HG03280 (cell line): ENCODE data around the gene SCAI.
"Not testable (repeated sequence)": the region's sequence is repeated elsewhere in the genome, so short reads cannot be mapped to it uniquely, and the experiment has no call there.

Source experiments
- ATAC-seq: cut with Tn5 transposase; IDR thresholded peaks from one replicate; pipeline ENCODE4 v1.9.1; 2021; ENCODE audit warnings: mild to moderate bottlenecking, moderate library complexity; ENCODE audit not compliant: unreplicated experiment

SCAI gene

GRCh38 chr9:125150349-125151245 lies 7.3 kb upstream of the SCAI start:
- ATAC-seq = no peak

- no peak for ATAC-seq
Observed at GRCh38 chr9:125147401-125147951, 4.1 kb upstream of the SCAI start.

GRCh38 chr9:125146247-125146646 lies 2.9 kb upstream of the SCAI start:
- no peak for ATAC-seq

GRCh38 chr9:125145425-125145824 lies 2.1 kb upstream of the SCAI start:
- ATAC-seq = no peak

GRCh38 chr9:125142560-125143376 lies 560 bp downstream of the SCAI start:
- no peak for ATAC-seq

- ATAC-seq = no peak
Observed at GRCh38 chr9:125141751-125142150, 1.6 kb downstream of the SCAI start.

- ATAC-seq = no peak
Observed at GRCh38 chr9:125141251-125141650, 2.1 kb downstream of the SCAI start.

- ATAC-seq = no peak
Observed at GRCh38 chr9:125140576-125140975, 2.8 kb downstream of the SCAI start.

- no peak for ATAC-seq
Observed at GRCh38 chr9:125137200-125137599, 6.1 kb downstream of the SCAI start.

- no peak for ATAC-seq
Observed at GRCh38 chr9:125134976-125135375, 8.4 kb downstream of the SCAI start.

- ATAC-seq = no peak
Observed at GRCh38 chr9:125133403-125134329, 9.7 kb downstream of the SCAI start.

GRCh38 chr9:125131778-125132177 lies 11.6 kb downstream of the SCAI start:
- ATAC-seq = no peak

- ATAC-seq = peak; percentile 90
Observed at GRCh38 chr9:125126019-125126746, 17.1 kb downstream of the SCAI start.

GRCh38 chr9:125125523-125125922 lies 17.8 kb downstream of the SCAI start:
- no peak for ATAC-seq

- ATAC-seq = no peak
Observed at GRCh38 chr9:125121146-125121545, 22.2 kb downstream of the SCAI start.

- no peak for ATAC-seq
Observed at GRCh38 chr9:125119643-125120286, 23.6 kb downstream of the SCAI start.

GRCh38 chr9:125118696-125119095 lies 24.6 kb downstream of the SCAI start:
- not testable (repeated sequence) for ATAC-seq

GRCh38 chr9:125114503-125114902 lies 28.8 kb downstream of the SCAI start:
- ATAC-seq = not testable (repeated sequence)

- ATAC-seq = no peak
Observed at GRCh38 chr9:125110464-125110863, 32.9 kb downstream of the SCAI start.
